Esophagus squamous epithelium (tissue), 4 donors: ENCODE data around the gene VMO1.

Experiments
- CTCF ChIP-seq, 6 experiments: fragments of 450-650 bp in 4 of 6; fragments of 200-600 bp in 2 of 6; sonication (generic) in 2 of 6; IDR thresholded peaks; one replicate each; pipeline ENCODE4 v1.5.1; 2016 to 2019; ENCODE audit warnings: antibody characterized with exemption in 6 of 6, mild to moderate bottlenecking in 4 of 6, moderate library complexity in 4 of 6
- POLR2A ChIP-seq, 4 donors: fragments of 450-650 bp; IDR thresholded peaks; one replicate each; pipeline ENCODE4 v1.6.1; 2017; ENCODE audit warnings: antibody characterized with exemption in 4 of 4, mild to moderate bottlenecking in 4 of 4, moderate library complexity in 3 of 4

- no peak for TF ChIP-seq POLR2A (IDR thresholded peaks at IDR 0.05)
- TF ChIP-seq CTCF (IDR thresholded peaks at IDR 0.05) = no peak
These were observed 44.0 kb downstream of the VMO1 start for GRCh38 chr17:4742133-4742532.
